Measurements from ENCODE around the gene CHAC2. TPM values are rescaled to one million over a fixed set of nuclear protein-coding genes. Genes with fewer than 3 reads are reported as not detected.

The CHAC2 gene
- total and polyA plus RNA-seq, 9 of the 15 experiments (the other 6 are each of a cell fraction or from before 2014, with no cell fraction given), result 9.8 to 35.6 (median 18.2) TPM

- TF ChIP-seq MLX (CRISPR knock-in tag; conservative IDR thresholded peaks at IDR 0.05) (no peak), E2F5 (CRISPR knock-in tag; IDR thresholded peaks at IDR 0.05) (no peak), ARID4B (CRISPR knock-in tag; IDR thresholded peaks at IDR 0.05) (no peak), XRCC5 (IDR thresholded peaks at IDR 0.05; ENCODE audit: low read depth, low read length) (peak; percentile 72; the same call in 1 of the 2 replicates), GTF2B (IDR thresholded peaks at IDR 0.05; ENCODE audit: extremely low read depth, insufficient read length) (no peak), TRIM25 (IDR thresholded peaks at IDR 0.05; ENCODE audit: borderline replicate concordance) (no peak), ZBTB1 (CRISPR knock-in tag; IDR thresholded peaks at IDR 0.05; ENCODE audit: borderline replicate concordance, low read depth) (0 out of 2 replicates have a peak, but pooled peaks have one; percentile 29), ILK (tag; IDR thresholded peaks at IDR 0.05; ENCODE audit: borderline replicate concordance, low read depth) (no peak), BACH1 (tag; IDR thresholded peaks at IDR 0.05) (no peak), ZBTB12 (CRISPR knock-in tag; IDR thresholded peaks at IDR 0.05) (no peak), NFATC3 (IDR thresholded peaks at IDR 0.05) (no peak), TEAD1 (CRISPR knock-in tag; IDR thresholded peaks at IDR 0.05) (peak in 1 of 2 experiments; percentile 76; a peak in 2 of 4 replicates), SP1 (CRISPR knock-in tag; IDR thresholded peaks at IDR 0.05) (peak; percentile 42; the same call in 1 of the 2 replicates)
Observed at GRCh38 chr2:53786705-53787613, 19.4 kb downstream of the CHAC2 start, which contains the start of the genes ASB3 and ERLEC1 (continued).

Data from K562 (cell line).